GM23338 (cell line): ENCODE measurements around the gene GJA3.

Source experiments
- CREB1 ChIP-seq: fragments of 250-450 bp; sonication (Bioruptor Pico); IDR thresholded peaks from 2 replicates; pipeline ENCODE4 v1.5.0; 2020; ENCODE audit warnings: low read depth, mild to moderate bottlenecking, moderate library complexity
- EZH2 ChIP-seq: fragments of 200-600 bp; sonication (generic); IDR thresholded peaks from one replicate; pipeline ENCODE4 v1.8.0; 2017; ENCODE audit warnings: antibody characterized with exemption, mild to moderate bottlenecking, low read depth; ENCODE audit not compliant: unreplicated experiment
- EZH2phosphoT487 ChIP-seq: fragments of 200-600 bp; sonication (generic); IDR thresholded peaks from one replicate; pipeline ENCODE4 v1.8.1; 2018; ENCODE audit warnings: antibody characterized with exemption; ENCODE audit not compliant: unreplicated experiment
- JUNB ChIP-seq: IDR thresholded peaks from one replicate; pipeline ENCODE4 v1.6.1; 2016; ENCODE audit warnings: antibody characterized with exemption; ENCODE audit not compliant: unreplicated experiment
- NANOG ChIP-seq: IDR thresholded peaks from 2 replicates; pipeline ENCODE4 v1.6.1; 2016; ENCODE audit warnings: antibody characterized with exemption, borderline replicate concordance
- POLR2AphosphoS5 ChIP-seq: IDR thresholded peaks from 2 replicates; pipeline ENCODE4 v1.6.1; 2016; ENCODE audit warnings: antibody characterized with exemption, low read depth
- ZNF114 ChIP-seq: fragments of 250-450 bp; sonication (Bioruptor Pico); IDR thresholded peaks from 2 replicates; pipeline ENCODE4 v1.5.0; 2020; ENCODE audit warnings: mild to moderate bottlenecking, moderate library complexity
- ZNF331 ChIP-seq: fragments of 250-450 bp; sonication (Bioruptor Pico); IDR thresholded peaks from 2 replicates; pipeline ENCODE4 v1.5.0; 2020; ENCODE audit warnings: low read depth, mild to moderate bottlenecking, moderate library complexity
- TF ChIP-seq, protein P1 (sequence below), 2 experiments: fragments of 200-600 bp in 1 of 2; sonication (generic) in 1 of 2; conservative IDR thresholded peaks; 2 replicates each; pipeline versions ENCODE4 v1.5.1 to v1.6.1; 2016 to 2017; ENCODE audit warnings: antibody characterized with exemption in 2 of 2, low read depth in 2 of 2, mild to moderate bottlenecking in 2 of 2, moderate library complexity in 1 of 2
- TF ChIP-seq, protein P2 (sequence below): IDR thresholded peaks from one replicate; pipeline ENCODE4 v1.6.1; 2018; ENCODE audit warnings: antibody characterized with exemption; ENCODE audit not compliant: unreplicated experiment
- TF ChIP-seq, protein P3 (sequence below): IDR thresholded peaks from 2 replicates; pipeline ENCODE4 v1.6.1; 2016; ENCODE audit warnings: antibody characterized with exemption

DNA sequence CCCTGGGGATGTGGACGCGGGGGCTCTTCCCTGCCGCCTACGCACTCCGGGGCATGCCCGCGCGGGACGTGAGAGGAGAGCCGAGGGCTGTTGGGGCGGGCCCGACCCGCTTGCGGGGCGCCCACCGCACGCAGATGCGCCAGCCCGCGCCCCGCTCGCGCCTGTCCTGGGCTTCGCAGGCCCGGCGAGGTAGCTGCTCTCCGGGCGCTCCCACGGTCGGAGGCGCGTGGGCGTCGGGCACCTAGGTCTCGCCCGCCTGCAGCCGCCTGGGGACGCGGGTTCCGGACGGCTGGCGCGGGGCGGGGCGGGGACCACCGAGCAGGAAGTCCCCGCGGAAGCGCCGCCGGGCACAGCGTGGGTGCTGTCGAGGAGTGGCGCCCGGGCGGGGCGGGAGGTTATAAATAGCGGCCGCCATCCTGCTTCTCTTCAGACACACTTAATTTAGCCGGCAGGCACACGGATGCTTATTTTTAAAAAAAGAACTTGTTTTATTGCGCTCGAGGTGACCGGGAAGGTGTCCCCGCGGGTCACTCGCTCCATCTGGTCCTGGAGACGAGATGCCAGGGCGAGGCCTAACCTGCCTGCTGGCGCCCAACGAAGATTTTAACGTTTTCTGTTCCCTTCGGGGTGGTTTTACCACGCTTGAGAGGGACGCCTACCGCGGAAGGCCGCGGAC lies 561 bp upstream of the GJA3 start:
- TF ChIP-seq, protein P1, sequence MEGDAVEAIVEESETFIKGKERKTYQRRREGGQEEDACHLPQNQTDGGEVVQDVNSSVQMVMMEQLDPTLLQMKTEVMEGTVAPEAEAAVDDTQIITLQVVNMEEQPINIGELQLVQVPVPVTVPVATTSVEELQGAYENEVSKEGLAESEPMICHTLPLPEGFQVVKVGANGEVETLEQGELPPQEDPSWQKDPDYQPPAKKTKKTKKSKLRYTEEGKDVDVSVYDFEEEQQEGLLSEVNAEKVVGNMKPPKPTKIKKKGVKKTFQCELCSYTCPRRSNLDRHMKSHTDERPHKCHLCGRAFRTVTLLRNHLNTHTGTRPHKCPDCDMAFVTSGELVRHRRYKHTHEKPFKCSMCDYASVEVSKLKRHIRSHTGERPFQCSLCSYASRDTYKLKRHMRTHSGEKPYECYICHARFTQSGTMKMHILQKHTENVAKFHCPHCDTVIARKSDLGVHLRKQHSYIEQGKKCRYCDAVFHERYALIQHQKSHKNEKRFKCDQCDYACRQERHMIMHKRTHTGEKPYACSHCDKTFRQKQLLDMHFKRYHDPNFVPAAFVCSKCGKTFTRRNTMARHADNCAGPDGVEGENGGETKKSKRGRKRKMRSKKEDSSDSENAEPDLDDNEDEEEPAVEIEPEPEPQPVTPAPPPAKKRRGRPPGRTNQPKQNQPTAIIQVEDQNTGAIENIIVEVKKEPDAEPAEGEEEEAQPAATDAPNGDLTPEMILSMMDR (conservative IDR thresholded peaks at IDR 0.05; ENCODE audit: low read depth in 2 of 2), result no peak
- TF ChIP-seq EZH2phosphoT487 (no peak), POLR2AphosphoS5 (no peak), EZH2 (peak; percentile 55), ZNF114 (CRISPR knock-in tag) (no peak), ZNF331 (no peak), CREB1 (CRISPR knock-in tag) (no peak), JUNB (no peak), NANOG (no peak)
- TF ChIP-seq, protein P2, sequence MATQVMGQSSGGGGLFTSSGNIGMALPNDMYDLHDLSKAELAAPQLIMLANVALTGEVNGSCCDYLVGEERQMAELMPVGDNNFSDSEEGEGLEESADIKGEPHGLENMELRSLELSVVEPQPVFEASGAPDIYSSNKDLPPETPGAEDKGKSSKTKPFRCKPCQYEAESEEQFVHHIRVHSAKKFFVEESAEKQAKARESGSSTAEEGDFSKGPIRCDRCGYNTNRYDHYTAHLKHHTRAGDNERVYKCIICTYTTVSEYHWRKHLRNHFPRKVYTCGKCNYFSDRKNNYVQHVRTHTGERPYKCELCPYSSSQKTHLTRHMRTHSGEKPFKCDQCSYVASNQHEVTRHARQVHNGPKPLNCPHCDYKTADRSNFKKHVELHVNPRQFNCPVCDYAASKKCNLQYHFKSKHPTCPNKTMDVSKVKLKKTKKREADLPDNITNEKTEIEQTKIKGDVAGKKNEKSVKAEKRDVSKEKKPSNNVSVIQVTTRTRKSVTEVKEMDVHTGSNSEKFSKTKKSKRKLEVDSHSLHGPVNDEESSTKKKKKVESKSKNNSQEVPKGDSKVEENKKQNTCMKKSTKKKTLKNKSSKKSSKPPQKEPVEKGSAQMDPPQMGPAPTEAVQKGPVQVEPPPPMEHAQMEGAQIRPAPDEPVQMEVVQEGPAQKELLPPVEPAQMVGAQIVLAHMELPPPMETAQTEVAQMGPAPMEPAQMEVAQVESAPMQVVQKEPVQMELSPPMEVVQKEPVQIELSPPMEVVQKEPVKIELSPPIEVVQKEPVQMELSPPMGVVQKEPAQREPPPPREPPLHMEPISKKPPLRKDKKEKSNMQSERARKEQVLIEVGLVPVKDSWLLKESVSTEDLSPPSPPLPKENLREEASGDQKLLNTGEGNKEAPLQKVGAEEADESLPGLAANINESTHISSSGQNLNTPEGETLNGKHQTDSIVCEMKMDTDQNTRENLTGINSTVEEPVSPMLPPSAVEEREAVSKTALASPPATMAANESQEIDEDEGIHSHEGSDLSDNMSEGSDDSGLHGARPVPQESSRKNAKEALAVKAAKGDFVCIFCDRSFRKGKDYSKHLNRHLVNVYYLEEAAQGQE, result no peak
- TF ChIP-seq, protein P3, sequence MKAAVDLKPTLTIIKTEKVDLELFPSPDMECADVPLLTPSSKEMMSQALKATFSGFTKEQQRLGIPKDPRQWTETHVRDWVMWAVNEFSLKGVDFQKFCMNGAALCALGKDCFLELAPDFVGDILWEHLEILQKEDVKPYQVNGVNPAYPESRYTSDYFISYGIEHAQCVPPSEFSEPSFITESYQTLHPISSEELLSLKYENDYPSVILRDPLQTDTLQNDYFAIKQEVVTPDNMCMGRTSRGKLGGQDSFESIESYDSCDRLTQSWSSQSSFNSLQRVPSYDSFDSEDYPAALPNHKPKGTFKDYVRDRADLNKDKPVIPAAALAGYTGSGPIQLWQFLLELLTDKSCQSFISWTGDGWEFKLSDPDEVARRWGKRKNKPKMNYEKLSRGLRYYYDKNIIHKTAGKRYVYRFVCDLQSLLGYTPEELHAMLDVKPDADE, result no peak
